GOT3 (cell line): Measurements from ENCODE around the gene MT1E.

Experiments used
- DNase-seq: peaks from one replicate; lab custom pipeline; 2025; ENCODE audit warnings: mixed read lengths; lab: John Stamatoyannopoulos, UW

The MT1E gene

DNA sequence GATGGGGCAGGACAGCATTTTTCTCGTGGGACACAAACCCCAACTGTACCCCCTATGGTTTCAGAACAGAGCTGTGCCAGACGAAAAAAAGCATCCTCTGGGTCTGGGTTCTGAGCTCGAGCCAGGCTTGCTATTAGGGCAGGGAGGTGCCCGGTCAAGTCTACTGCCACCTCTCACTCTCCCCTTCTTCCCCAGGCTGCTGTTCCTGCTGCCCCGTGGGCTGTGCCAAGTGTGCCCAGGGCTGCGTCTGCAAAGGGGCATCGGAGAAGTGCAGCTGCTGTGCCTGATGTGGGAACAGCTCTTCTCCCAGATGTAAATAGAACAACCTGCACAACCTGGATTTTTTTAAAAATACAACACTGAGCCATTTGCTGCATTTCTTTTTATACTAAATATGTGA is 1.1 kb downstream of the MT1E start:
- DNase-seq = no peak

DNA sequence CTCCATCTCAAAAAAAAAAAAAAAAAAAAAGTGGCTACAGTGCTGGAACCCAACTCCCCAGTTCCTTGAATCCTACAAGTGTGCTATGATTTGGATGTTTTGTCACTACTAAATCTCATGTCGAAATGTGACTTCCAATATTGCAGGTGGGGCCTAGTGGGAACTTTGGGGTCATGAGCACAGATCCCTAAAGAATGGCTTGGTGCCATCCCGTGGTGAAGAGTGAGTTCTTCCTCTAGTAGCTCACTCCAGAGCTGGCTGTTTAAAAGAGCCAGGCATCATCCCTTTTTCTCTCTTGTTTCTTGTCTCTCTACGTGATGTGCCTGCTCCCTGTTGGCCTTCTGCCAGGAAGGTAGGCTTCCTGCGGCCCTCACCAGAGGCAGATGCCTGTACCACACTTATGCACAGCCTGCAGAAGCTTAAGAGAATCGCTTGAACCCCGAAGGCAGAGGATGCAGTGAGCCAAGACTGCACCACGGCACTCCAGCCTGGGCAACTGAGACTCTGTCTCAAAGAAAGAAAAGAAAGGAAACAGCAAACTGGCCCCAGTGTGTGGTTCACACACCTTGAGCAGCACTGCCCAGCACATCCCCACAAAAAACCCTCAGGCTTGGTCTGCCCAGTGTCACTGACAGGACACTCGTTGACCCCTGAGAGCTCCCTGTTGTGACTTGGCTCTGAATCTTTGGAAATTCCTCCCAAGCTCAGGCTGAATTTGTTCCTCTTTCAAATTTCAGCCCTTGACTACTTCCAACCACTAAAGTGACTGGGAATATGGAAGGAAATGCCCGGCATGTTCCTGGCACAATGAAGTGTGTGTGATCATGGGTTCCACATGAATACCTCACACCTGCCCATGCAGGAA is 3.1 kb downstream of the MT1E start:
- no peak for DNase-seq

DNA sequence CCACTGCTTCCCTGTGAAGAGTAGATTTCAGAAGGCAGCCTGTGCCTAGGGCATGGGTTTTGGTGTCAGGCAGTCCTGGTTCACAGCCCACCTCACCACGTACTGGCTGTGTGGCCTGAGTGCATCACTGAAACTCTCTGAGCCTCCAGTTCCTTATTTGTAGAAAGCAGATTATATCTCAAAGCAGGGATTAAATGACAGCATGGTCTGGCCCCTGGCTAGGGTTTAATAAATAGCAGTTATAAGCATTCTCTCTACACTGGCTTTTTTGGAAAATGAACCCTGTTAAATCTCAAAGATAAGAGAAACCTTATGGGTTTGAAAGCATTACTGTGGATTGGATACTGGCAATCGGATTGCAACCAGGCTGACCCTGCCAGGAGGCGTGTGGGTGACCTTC is 4.0 kb downstream of the MT1E start:
- DNase-seq = no peak

DNA sequence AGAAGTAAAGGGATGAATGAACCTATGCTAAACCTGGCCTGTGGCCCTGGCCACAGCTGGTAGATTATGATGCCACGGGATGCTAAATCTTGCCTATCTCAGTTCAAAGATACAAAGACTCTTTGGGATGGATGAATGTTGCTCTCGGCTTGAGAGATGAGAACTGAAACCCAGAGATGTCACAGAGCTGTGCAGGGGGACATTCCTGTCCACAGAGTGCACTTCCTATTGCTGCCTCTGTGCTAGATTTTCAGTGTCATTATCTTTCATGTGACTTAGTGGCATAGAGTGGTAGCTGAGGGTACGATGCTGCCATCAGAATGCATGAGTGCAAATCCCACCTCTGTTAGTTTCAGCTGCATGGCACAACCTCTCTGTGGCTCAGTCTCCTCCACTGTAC is 4.6 kb downstream of the MT1E start:
- DNase-seq = no peak

DNA sequence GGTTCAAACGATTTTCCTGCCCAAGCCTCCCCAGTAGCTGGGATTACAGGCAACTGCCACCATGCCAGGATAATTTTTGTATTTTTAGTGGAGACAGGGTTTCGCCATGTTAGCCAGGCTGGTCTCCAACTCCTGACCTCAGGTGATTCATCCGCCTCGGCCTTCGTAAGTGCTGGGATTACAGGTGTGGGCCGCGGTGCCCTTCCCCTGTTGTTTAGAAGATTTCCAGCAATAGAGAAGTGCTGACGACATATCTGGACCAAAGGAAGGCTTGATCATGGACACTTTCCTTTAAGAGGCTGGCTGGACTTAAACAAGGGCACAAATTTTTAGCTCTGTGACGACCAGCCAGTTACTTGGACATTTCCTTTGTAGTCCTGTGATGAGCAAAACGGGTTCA is 5.6 kb downstream of the MT1E start:
- DNase-seq = no peak

DNA sequence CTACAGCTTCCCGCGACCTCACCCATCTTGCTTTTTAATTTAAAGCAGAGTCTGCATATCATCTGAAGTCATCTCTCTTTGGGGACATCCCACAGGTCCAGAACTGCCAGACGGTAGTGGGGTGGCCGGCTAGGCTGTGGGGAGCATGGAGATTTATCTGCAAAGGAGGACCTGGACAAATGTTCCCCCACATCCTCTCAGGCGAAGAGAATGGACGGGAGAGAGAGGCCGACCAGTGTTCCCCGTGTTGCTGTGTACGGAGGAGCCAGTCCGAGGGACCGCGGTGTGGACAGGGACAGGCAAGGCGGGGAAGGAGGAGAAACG is 6.2 kb downstream of the MT1E start:
- no peak for DNase-seq

DNA sequence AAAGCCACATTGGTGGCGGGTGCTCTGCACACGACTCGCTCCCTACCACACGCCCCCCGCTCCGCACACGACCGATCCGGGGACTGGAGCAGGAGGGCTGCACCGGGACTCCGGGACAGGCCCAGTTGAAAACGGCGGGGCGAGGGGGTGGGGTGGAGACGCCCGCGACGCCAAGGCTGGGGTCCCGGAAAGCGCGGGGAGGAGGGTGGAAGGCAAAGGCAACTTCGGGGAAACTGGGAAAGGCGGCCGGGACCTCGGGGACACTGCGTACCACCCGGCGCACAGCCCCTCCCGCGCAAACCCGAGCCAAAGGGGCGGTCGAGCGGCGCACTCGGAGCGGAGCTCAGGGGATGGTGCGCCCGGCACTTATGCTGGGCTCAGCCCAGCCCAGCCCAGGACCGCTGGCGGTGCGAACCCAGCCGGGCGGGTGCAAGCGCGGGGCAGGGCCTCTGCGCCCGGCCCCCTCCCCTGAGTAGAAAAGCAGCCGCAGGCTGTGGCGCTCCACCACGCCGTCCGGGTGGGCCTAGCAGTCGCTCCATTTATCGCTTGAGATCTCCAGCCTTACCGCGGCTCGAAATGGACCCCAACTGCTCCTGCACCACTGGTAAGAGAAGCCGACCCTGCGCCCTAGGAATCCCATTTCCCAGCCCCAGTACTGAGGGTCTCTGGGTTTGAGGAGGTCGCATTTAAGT is 6.7 kb downstream of the MT1E start, which contains the start of gene MT1M:
TSS of gene MT1M (plus strand) at position 504 of the 692 bp plus-strand sequence. CDS start at position 577, 73 bp downstream.
- no peak for DNase-seq

DNA sequence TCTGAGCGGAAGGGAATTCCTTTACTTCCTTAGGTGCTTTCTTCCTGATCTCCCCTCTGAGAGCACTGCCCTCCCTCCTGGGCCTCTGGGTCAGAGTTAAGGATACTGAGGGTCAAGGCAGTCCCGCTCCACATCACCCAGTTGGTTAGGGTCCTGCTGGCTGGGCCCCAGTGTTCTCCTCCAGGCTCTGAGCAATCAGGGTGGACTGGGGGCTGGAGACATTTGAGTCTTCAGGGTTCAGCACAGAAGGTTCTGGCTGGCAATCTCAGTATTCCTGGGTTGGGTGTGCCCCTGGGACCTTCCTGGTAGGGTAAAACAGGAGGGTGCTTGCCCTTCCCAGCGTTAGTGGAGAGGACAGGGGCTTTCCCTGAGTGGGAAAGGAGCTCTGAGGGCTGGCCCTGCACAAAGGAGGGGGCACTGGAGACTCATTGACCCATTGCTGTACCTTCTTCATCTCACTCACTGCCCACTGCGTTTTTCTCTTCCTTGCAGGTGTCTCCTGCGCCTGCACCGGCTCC is 7.3 kb downstream of the MT1E start:
- no peak for DNase-seq

DNA sequence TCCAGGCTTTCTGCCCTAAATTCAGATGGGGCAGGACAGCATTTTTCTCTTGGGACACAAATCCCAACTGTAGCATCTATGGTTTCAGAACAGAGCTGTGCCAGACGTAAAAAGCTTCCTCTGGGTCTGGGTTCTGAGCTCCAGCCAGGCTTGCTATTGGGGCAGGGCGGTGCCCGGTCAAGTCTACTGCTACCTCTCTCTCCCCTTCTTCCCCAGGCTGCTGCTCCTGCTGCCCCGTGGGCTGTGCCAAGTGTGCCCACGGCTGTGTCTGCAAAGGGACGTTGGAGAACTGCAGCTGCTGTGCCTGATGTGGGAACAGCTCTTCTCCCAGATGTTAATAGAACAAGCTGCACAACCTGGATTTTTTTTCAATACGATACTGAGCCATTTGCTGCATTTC is 8.0 kb downstream of the MT1E start:
- no peak for DNase-seq

DNA sequence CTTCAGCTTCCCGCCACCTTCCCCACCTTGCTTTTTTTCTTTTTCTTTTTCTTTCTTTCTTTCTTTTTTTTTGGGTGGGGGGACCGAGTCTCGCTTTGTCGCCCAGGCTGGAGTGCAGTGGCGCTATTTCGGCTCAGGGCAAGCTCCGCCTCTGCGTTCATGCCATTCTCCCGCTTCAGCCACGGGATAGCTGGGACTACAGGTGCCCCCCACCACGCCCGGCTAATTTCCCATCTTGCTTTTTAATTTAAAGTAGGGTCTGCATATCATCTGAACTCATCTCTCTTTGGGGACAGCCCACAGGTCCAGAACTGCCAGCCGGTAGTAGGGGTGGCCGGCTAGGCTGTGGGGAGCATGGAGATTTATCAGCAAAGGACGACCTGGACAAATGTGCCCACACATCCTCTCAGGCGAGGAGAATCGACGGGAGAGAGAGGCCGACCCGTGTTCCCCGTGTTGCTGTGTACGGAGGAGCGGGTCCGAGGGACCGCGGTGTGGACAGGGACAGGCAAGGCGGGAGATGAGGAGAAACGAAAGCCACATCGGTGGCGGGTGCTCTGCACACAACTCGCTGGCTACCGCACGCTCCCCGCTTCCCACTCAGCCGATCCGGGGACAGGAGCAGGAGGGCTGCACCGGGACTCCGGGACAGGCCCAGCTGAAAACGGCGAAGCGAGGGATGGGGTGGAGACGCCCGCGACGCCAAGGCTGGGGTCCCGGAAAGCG is 9.3 kb downstream of the MT1E start:
- no peak for DNase-seq

DNA sequence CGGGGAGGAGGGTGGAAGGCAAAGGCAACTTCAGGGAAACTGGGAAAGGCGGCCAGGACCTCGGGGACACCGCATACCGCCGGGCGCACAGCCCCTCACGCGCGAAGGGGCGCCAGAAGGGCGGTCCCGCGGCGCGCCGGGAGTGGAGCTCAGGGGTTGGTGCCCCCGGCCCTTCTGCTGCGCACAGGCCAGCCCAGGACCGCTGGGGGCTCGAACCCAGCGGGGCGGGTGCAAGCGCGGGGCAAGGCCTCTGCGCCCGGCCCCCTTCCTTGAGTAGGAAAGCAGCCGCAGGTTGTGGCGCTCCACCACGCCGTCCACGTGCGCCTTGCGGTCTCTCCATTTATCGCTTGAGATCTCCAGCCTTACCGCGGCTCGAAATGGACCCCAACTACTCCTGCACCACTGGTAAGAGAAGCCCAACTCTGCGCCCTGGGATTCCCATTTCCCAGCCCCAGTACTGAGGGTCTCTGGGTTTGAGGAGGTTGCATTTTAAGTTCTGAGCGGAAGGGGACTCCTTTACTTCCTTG is 9.9 kb downstream of the MT1E start:
- no peak for DNase-seq

DNA sequence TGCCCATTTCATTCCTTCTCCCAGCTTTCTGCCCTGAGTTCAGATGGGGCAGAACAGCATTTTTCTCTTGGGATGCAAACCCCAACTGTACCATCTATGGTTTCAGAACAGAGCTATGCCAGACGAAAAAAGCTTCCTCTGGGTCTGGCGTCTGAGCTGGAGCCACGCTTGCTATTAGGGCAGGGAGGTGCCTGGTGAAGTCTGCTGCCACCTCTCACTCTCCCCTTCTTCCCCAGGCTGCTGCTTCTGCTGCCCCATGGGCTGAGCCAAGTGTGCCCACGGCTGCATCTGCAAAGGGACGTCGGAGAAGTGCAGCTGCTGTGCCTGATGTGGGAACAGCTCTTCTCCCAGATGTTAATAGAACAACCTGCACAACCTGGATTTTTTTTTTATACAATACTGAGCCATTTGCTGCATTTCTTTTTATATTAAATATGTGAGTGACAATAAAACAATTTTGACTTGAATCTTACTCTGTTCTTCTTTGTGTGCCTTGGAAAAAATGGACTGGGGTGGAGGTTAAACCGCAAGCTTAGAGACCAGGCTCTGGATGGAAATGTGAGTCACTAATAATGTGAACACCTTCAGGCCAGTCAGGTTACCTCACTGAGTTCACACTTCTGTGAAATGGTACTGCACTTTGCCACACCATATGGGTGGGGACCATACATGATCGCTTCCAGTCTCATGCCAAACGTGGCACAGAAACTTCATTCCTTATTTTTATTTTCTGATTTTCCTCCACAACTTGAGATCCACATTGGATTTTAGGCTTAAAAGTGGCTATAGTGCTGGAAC is 11.2 kb downstream of the MT1E start:
- DNase-seq = no peak

DNA sequence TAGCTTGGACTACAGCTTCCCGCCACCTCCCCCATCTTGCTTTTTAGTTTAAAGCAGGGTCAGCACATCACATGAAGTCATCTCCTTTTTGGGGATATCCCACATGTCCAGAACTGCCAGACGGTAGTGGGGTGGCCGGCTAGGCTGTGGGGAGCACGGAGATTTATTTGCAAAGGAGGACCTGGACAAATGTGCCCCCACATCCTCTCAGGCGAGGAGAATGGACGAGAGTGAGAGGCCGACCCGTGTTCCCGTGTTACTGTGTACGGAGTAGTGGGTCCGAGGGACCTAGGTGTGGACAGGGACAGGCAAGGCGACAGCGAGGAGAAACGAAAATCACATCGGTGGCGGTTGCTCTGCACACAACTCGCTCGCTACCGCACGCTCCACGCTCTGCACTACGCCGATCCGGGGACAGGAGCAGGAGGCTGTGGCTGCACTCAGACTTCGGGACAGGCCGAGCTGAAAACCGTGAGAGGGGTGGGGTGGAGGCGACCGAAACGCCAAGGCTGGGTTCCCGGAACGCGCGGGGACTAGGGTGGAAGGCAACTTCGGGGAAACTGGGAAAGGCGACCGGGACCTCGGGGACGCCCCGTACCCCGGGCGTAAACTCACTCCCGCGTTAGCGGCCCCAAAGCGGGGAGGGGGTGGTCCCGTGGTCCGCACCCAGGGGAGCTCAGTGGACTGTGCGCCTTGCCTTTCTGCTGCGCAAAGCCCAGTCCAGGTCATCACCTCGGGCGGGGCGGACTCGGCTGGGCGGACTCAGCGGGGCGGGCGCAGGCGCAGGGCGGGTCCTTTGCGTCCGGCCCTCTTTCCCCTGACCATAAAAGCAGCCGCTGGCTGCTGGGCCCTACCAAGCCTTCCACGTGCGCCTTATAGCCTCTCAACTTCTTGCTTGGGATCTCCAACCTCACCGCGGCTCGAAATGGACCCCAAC is 12.5 kb downstream of the MT1E start, which contains the start of gene MT1A:
TSS of gene MT1A (plus strand) at position 853 of the 937 bp plus-strand sequence. CDS start at position 926, 73 bp downstream.
- DNase-seq = no peak

DNA sequence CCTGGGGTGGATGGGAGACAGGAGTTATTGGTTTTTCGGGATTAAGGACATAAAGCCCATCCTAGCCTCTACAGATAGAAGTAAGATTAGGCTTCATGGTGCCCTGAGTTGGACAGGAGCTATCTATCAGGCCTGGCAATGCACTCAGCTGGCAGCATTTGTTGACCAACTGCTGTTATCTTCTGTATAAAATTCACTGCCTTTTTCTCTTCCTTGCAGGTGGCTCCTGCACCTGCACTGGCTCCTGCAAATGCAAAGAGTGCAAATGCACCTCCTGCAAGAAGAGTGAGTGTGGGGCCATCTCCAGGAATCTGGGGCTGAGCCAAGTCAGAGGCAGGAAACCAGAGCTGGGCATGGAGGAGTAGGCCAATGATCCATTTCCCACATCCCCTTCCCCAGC is 13.5 kb downstream of the MT1E start:
- no peak for DNase-seq

DNA sequence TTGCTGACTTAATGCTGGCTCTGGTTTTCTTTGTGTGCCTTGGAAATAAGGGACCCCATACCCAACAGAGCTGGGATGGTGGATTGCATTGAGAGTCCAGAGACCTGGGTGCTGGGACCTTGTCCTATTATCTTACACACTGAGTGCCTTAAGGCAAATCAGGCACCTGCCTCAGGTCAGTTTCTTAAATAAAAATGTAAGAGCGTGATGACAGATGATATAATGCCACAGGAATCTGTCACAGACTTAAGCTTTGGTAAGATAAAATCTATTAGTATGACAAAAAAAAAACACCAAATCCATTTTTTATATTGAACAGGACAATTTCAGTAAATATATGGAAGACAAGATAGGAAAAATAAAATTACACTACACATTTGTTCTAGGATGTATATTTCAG is 14.5 kb downstream of the MT1E start:
- DNase-seq = no peak

DNA sequence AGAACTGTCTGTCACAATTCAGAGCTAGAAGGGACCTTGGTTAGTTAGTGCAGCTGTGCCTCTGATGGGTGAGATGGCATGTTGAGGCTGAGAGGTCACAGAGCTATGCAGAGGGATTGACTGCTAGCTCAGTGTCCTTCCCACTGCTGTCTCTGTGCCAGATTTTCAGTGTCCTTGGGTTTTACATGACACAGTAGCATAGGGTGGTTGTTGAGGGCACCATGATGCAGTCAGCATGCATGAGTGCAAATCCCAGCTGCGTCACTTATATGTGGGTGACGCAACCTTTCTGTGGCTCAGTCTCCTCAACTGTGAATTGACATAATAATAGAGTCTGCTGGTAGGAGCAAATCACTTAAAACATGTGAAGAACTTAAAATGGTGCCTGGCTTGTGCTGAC is 15.6 kb downstream of the MT1E start:
- no peak for DNase-seq

DNA sequence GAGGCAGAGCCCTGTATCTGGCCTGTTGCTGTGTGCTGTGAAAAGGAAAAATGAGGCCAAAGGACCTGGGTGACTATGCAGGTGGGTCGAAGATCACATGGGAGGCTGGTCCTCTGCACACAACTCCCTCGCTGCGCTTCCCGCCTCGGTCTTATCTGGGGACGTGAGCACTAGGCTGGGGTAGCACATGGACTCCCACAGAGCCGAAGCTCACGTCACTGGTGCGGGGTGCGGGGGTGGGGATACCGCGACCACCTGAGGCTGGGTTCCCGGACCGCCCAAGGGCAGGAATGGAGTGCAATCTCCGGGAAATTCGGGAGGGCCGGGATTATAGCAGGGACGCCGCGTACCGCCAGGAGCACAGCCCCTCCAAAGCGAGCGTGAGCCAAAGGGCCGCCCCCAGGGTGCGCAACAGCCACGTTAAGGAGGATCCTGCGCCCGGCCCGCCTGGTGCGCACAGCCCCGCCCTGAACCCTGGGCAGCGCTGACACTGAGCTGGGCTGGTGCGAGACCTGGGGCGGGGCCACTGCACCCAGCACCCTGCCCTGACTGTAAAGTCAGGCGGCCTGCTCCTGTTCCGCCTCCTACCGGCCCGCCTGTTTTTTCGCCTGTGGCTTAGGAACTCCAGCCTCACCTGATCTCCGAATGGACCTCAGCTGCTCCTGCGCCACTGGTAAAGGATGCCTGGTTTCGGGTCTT is 17.6 kb downstream of the MT1E start:
- DNase-seq = peak; percentile 15

DNA sequence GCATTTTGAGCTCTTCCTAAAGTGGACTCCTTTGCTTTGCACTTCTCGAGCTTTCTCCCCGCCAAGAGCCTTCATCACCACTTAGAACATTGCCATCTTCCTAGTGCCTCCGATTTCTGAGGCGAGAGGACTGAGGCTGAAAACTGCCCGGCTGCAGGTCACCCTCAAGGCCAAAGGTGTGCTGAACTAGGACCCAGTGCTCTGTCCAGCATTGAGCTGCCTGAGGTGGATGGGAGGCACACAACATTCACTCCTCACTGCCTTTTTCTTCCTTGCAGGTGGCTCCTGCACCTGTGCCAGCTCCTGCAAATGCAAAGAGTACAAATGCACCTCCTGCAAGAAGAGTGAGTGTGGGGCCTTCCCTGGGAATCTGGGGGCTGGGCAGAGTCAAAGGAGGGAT is 18.3 kb downstream of the MT1E start:
- no peak for DNase-seq

DNA sequence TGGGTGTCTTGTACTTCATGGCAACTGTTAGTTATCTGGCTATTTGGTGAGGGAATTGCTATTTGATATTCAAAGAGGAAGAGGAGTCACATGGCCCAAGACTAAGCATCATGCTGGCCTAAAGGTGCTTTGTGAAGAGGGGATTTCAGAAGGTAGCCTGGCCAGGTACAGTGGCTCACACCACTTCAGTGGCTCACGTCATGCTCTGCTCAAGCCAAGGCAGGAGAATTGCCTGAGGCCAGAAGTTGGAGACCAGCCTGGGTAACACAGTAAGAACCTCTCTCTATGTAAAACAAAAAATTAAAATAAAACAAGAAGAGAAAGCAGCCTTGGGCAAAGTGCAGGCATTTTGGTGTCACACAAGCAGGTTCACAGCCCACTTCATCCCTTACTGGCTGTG is 19.7 kb downstream of the MT1E start:
- DNase-seq = no peak

DNA sequence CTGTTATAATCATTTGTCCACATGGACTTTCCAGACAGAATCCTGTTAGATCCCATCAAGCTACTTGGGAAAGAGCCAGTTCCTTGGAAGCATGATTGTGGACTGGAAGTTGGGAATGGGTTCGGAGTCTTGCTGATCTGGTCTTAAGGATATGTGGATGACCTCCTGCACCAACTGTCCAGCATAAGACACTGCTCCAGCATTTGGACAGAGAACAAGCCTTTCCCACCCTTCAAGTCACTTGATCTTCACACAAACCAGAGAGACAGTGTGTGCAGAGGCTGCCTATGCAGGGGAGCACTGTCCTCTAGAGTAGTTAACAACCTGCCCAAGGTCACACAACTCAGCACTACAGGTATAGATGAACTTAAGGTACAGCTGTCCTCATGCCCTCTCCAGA is 20.3 kb downstream of the MT1E start:
- no peak for DNase-seq
